Measurements from ENCODE around the gene CSTF1.

- TF ChIP-seq POLR2AphosphoS5 (IDR thresholded peaks at IDR 0.05; ENCODE audit: low read depth, low read length): no peak
- no peak for TF ChIP-seq CHD2 (IDR thresholded peaks at IDR 0.05; ENCODE audit: low read length, partially characterized antibody)
- TF ChIP-seq, protein P1, sequence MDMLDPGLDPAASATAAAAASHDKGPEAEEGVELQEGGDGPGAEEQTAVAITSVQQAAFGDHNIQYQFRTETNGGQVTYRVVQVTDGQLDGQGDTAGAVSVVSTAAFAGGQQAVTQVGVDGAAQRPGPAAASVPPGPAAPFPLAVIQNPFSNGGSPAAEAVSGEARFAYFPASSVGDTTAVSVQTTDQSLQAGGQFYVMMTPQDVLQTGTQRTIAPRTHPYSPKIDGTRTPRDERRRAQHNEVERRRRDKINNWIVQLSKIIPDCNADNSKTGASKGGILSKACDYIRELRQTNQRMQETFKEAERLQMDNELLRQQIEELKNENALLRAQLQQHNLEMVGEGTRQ (IDR thresholded peaks at IDR 0.05; ENCODE audit: borderline replicate concordance, low read depth, low read length): no peak
- no peak for TF ChIP-seq CTCF (IDR thresholded peaks at IDR 0.05)
- no peak for TF ChIP-seq GATA2 (CRISPR knock-in tag; IDR thresholded peaks at IDR 0.05)
- no peak for TF ChIP-seq SMC3 (IDR thresholded peaks at IDR 0.05; ENCODE audit: low read depth, low read length)
- TF ChIP-seq NFIC (IDR thresholded peaks at IDR 0.05; ENCODE audit: borderline replicate concordance): no peak
- TF ChIP-seq REST (IDR thresholded peaks at IDR 0.05; ENCODE audit: low read depth, low read length): no peak
- TF ChIP-seq RAD21 (IDR thresholded peaks at IDR 0.05; ENCODE audit: low read length): no peak
Measured at GRCh38 chr20:56447227-56447626, 54.8 kb downstream of the CSTF1 start.
